NCI-H1105 treated with DMSO at 0.1 percent for 48 hours (cell line): Measurements from ENCODE around the gene SLC25A18.
"Not testable (repeated sequence)": the region's sequence is repeated elsewhere in the genome, so short reads cannot be mapped to it uniquely, and the experiment has no call there.

ENCODE experiments used
- DNase-seq: peaks from one replicate; lab custom pipeline; 2025; lab: John Stamatoyannopoulos, UW

The SLC25A18 gene

DNA sequence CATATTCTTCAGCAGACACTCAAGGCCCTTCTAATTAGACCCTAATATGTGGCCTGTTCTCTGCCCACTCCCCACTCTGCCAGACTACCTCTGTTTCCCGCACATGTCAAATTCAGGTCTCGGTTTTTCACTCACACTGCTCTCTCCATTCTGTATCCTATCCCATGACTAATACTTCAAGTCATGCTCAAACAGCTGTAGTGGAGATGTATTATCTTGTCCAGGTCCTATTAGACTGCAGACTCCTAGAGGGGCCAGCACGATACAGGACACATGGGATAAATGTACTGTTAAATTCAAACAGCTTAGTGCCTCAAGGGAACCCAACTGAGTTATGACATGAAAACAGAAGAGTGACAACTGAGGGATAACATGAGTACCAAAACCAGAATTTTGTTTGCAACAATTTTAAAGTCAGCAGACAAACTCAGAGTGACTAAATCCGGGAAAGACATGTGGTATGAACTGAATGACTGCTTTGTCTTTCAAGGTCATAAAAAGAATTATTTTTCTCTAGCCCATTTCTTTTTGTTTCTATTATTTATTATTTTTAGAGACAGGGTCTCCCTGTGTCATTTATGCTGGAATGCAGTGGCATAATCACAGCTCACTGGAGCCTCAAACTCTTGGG is 44.7 kb downstream of the SLC25A18 start:
- DNase-seq, result no peak

DNA sequence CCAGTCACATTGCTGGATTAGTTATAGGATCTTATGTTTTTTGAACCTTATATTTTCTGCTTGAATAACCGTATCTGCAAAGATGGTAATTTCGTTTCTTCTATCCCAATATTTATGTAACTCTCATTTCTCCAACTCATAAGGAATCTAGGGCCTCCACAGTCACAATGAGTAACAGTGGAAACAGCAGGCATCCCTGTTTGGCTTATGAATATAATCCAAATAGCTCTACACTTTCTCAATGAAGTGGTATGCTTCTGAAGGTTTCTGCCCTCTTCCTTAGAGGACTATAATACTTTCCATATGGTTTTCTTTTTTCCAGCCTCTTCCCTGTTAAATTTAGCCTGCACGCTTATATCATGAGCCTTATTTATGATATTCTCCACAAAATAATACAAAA is 48.8 kb downstream of the SLC25A18 start:
- DNase-seq, result no peak

DNA sequence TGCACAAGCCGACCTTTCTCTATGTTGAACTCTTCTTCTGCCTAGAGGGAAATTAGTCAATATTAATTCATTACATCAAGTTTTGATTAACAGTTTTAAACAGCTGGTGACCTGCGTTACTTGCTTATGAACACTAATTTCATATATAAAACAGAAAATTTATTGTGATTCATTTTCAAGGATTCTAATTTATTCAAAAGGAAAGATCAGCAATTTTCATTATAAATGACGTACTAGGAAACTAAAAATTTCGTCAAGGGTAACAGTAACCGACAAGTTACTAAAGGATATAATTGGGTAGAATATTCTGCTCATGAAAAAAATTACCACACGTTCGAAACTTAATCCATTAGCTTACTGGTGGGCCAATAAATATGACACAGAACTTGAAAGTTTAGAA is 50.0 kb downstream of the SLC25A18 start:
- DNase-seq, result no peak

DNA sequence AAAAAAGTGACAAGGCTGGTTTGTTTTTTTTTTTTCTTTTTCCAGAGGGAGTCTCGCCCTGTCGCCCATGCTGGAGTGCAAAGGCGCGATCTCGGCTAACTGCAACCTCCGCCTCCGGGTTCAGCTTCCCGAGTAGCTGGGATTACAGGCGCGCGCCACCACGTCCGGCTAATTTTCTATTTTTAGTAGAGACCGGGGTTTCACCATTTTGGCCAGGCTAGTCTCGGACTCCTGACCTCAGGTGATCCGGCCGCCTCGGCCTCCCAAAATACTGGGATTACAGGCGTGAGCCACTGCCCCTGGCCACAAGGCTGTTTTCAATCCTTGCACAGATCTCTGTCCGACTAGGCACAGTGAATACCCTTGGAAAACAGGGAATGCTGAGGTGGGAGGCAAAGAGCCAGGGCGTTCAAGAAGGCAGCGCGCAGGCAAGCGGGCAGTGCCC is 64.7 kb downstream of the SLC25A18 start:
- DNase-seq, result no peak

DNA sequence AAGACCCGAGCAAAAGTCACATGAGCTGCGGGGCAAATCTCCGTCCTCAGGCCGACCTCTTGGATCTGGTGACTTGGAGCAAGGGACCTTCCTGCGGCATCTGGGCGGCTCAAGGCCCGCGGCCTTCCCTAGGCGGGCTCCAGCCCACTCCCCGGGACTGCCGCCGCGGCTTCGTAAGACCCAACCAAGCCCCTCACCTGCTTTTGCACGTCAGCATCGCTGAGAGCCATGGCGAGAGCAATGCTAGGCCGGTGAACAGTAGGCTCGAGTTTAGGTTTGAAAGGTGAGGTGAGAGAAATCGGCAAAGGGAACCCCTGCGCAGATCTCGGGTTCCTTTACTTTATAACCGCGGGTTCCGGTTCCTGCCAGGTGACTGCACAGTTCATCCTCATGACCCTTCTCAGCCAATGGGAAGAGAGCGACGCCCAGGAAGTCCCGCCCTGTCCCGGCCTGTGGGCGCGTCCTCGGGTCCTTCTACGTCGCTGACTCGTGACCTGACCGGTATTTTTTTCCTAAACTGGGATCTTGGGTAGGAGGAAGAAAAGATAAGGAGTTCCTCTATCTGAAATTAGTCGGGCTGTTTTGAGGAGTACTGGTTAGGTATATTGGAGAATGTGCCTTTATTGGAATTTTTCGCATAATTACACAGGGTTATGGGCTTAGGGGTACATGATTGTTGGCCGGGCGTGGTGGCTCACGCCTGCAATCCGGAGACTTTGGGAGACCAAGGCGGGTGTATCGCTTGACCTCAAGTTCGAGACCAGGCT is 65.3 kb downstream of the SLC25A18 start, which contains the start of gene ATP6V1E1:
Gene ATP6V1E1, minus strand, starts transcription at position 344 of the 767 bp plus-strand sequence. Its CDS starts 114 bp downstream, at position 230.
- DNase-seq, result peak; percentile 92

DNA sequence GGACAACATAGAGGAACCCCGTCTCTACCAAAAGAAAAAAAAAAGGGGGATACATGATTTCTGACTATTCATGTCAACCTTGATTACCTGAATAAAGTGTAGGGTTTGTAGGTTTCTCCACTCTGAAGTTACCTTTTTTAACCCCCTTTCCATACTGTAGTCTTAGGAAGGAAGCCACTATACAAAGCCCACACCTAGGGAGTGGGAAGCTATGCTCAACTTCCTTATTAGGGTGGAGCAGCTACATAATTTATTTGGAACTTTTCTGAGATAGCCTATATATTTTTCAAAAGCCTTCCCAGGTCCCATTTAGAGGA is 65.8 kb downstream of the SLC25A18 start:
- no peak for DNase-seq

DNA sequence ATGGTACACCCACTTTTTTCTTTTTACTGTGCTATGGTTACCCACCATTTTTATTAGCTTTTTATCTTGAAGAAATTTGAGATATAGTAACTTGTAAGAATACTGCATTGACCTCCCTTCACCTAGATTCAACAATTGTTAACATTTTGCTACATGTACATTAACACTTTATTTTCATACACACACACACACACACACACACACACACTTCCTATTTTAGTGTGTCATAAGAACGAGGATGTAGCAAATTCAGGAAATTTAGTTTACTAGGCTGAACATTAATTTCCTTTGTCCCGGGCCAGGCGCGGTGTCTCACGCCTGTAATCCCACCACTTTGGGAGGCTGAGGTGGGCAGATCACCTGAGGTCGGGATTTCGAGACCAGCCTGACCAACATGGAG is 66.3 kb downstream of the SLC25A18 start:
- DNase-seq, result no peak

DNA sequence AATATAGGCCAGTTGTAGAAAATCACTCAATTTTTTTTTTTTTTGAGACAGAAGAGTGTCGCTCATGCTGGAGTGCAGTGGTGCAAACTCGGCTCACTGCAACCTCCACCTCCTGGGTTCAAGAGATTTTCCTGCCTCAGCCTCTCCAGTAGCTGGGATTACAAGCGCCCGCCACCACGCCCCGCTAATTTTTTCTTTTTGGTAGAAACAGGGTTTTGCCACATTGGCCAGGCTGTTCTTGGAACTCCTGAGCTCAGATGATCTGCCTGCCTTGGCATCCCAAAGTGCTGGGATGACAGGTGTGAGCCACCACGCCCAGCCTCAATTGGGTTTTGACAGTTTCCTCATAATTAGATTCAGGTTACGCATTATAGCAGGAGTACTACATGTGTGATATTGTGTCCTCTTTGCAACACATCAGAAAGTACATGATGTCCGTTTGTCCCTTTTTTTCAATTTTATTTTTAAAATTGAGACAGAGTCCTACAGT is 67.8 kb downstream of the SLC25A18 start:
- no peak for DNase-seq

DNA sequence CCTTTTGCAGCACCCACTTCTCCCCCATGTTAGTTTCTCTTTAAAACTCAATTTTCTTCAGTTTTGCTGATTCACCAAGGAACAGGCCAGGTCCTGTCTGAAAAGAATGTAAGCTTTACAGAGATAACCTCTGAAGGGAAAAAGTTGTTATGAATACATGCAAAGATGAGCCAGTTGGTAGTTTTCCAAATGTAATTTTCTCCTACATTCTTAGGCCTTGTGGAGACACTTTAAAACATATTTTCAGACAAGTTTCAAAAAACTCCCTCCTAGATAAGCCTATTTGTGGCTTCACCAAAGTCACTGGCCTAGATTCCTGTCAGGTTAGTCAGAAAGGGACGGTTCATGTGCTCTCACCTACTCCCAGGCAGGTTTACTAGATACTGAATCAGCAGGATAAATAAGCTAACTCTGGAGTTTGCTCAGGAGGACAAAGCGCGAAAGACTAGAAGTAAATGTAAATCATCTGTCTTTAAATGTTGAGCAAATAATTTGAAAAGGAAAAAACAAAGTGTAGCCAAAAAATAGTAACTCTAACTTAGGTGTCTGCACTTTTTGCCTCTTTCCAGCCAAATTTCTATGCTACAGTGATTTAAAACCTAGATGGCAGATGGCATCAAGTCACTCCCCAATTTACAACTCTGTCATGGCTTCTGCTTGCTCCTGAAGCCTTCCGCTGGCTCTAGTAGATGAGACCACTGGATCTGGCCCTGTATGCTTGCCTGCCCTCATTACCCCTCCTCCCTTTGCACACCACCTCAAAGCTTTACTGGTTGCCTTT is 70.1 kb downstream of the SLC25A18 start:
- no peak for DNase-seq

DNA sequence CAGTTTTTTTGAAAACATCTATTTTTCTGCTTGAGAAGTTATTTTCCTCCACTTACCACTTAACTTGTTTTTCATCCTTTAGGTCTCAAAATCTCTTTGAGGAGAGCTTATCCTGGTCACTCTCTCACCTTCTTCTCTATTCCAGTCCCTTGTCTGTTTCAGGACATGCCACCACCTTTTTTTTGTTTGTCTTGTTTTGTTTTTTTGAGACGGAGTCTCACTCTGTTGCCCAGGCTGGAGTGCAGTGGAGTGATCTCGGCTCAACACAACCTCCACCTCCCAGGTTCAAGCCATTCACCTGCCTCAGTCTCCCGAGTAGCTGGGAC is 70.7 kb downstream of the SLC25A18 start:
- no peak for DNase-seq

DNA sequence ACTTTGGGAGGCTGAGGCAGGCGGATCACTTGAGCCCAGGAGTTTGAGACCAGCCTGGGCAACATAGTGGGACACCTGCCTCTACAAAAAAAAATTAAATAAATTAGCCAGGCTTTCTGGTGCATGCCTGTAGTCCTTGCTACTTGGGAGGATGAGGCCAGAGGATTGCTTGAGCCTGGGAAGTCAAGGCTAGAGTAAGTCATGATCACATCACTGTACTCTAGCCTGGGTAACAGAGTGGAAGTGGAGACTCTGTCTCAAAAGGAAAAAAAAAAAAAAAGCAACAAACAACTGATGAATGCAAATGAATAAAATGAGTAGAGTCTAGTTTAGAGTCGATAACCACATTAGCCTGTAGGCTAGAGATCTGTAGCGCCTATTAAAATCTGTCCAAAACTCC is 71.4 kb downstream of the SLC25A18 start:
- DNase-seq, result no peak

DNA sequence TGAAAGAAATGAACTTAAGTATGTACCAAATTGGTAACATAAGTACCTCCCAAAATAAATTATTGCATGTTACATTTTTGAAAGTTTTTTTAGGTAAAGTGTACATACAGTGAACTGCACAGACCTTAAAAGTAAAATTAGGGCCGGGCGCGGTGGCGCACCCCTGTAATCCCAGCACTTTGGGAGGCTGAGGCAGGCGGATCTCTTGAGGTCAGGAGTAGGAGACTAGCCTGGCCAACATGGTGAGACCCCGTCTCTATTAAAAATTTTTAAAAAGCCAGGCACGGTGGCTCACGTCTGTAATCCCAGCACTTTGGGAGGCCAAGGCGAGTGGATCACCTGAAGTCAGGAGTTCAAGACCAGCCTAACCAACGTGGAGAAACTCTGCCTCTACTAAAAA is 73.6 kb downstream of the SLC25A18 start:
- DNase-seq, result not testable (repeated sequence)

DNA sequence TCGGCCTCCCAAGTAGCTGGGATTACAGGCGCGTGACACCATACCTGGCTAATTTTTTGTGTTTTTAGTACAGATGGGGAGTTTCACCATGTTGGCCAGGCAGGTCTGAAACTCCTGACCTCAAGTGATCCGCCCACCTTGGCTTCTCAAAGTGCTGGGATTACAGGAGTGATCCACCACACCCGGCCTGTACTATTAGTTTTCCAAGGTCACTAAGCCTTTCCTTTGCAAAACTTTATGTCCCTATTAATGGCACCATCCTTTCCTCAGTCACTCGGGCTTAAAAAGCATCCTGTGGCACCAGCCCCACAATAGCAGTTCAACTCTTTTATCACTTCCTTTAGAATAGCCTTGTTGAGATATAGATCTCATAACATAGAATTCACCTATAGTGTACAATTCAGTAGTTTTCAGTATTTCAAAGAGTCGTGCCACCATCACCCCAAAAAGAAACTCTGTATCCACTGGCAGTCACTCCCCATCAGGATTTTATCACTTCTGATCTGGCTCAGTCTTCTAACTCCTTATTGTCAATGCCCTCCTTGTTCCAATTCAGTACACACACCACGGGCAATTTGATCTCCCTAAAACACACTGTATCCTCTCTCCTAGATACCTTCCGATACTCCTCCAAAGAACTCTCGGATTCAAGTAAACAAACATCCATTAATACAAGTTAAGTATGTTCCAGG is 74.3 kb downstream of the SLC25A18 start:
- no peak for DNase-seq

DNA sequence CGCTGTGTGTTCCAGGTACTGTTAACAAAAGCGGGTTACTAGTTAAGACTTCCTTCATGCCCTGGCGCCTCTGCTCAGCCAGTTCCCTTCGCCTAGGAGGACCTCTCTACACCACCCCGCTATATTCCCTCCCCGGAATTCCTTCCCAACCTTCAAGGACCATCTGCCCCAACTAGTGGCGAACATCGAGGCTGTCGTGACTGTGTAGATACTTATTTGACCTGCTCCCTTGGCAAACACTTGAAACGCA is 74.8 kb downstream of the SLC25A18 start:
- DNase-seq, result peak; percentile 72

DNA sequence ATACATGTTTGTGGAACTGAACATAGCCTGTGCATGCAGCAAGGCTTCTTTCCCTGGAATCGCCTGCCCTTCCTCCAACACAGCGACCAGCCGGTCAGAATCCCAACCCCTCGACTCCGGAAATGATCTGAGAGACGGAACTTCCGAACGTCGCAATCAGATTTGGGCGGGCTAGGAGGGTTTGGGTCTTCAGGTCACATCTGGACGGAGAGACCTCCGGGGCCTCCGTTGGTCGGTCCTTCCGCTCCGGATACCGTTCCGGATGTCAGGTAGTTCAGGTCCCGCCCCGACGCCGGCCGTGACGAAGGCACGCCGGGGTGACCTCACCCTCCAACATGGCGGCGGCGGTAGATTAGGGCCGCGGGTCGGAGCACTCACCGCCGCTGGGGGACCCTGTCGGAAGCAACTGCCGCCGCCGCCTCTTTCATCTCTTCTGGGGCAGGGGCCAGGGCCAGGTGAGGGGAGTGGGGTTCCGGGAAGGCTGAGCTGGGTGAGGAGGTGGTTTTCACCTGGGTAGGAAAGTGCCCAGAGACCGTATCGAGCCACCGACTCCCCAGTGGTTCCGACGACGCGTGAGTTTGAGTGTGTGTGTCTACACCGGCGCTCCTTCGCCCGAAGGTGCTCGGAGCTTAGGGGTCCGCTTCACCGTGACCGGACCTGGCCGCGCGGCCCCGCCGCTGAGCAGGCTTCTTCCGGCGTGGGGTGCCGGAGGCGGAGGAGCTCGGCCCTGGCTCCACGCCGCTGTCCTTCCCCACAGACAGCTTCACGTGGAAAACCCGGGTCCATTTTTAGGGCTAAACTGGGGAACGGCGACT is 75.3 kb downstream of the SLC25A18 start, which contains the start of gene BCL2L13:
Gene BCL2L13, plus strand, starts transcription at position 326 of the 815 bp plus-strand sequence. CDS start 16,955 bp downstream, outside the sequence.
- DNase-seq, result peak; percentile 88

DNA sequence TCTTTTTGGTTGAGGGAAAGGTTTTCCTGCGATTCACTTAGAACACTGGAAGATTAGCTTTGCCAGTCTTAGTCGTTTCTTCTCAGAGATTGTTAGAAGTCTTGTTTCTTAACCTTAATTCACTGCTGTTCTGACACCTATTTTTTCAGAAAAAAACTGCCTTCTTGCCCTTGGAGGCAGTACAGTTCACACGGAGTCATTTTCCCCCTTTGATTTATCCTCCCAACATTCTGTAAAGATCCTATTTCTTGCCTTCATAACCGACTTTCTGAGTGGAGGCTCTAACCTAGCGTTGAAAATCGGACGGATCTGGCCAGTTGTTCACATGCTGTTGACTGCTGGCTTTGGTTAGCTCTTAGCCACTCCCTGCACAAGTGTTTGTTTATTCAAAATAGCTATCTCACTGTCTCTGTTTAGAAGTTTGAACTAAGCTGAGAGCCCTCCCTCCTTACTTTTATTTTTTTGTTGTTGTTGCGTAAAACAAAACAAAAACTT is 76.0 kb downstream of the SLC25A18 start:
- DNase-seq, result peak; percentile 13
